SK-N-MC (cell line): ENCODE data around the gene MCC.
"Not testable (repeated sequence)": the region's sequence is repeated elsewhere in the genome, so short reads cannot be mapped to it uniquely, and the experiment has no call there.

Experiments
- DNase-seq: peaks from one replicate; pipeline ENCODE4 v3.0.0-alpha.2; 2011; ENCODE audit warnings: low read depth, low spot score
- H3K27ac ChIP-seq: fragments of 200-600 bp; sonication (generic); 2 replicates; pipeline ENCODE4 v1.5.1; 2016; ENCODE audit warnings: mixed run types
- H3K36me3 ChIP-seq: fragments of 200-600 bp; sonication (generic); 2 replicates; pipeline ENCODE4 v1.6.1; 2017; ENCODE audit warnings: antibody characterized with exemption, low read length, mixed read lengths; ENCODE audit not compliant: insufficient read depth
- H3K4me3 ChIP-seq: fragments of 200-600 bp; sonication (generic); 2 replicates; pipeline ENCODE4 v1.5.1; 2016
- H3K9ac ChIP-seq: fragments of 200-600 bp; sonication (generic); 2 replicates; pipeline ENCODE4 v1.8.0; 2017; ENCODE audit warnings: mixed run types, mixed read lengths; ENCODE audit not compliant: insufficient read length
- H3K9me3 ChIP-seq: fragments of 200-600 bp; sonication (generic); 2 replicates; pipeline ENCODE4 v1.6.1; 2017; ENCODE audit warnings: low read depth, mild to moderate bottlenecking, antibody characterized with exemption, low read length, moderate library complexity, mixed read lengths
- EZH2 ChIP-seq: fragments of 200-600 bp; sonication (generic); IDR thresholded peaks from one replicate; pipeline ENCODE4 v1.6.1; 2017; ENCODE audit warnings: antibody characterized with exemption
- FOXP2 ChIP-seq: optimal IDR thresholded peaks from 2 replicates; pipeline ENCODE3; 2011; ENCODE audit warnings: mild to moderate bottlenecking, moderate library complexity; ENCODE audit not compliant: insufficient read depth; ENCODE audit errors: extremely low read length, control extremely low read depth
- POLR2AphosphoS5 ChIP-seq: IDR thresholded peaks from 2 replicates; pipeline ENCODE4 v1.6.1; 2012; ENCODE audit warnings: mild to moderate bottlenecking, low read depth, low read length, borderline replicate concordance

The MCC gene

DNA sequence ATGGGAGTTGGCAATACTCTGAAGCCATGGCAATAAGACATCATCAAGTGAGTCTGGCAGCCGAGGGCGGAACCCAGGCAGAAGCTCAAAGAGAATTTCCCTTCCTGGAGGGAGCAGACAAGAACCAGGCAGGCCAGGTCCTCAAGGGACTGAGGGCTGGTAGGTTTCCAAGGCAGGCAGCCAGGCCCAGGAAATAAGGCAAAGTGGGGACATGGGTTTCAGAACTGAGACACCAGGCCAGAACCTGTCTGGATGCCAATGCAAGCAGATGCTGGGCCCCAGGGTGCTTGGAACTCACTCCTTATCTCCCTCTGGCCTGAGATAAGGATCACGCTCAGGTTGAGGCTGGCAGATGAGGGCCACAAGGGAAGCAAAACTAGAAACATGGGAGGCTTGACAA is 62.3 kb downstream of the MCC start:
- DNase-seq = no peak
- Histone ChIP-seq H3K9ac (no peak overlapping the region), H3K9me3 (no peaks in the 10 kb centered on the region), H3K27ac (no peak overlapping the region), H3K36me3 (no peaks in the 10 kb centered on the region), H3K4me3 (no peak overlapping the region)
- TF ChIP-seq EZH2 (no peak), FOXP2 (no peak), POLR2AphosphoS5 (no peak)

- H3K4me3 ChIP-seq = no peak overlapping the region
- DNase-seq = no peak
- no peak overlapping the region for H3K27ac ChIP-seq
- H3K36me3 ChIP-seq = no peaks in the 10 kb centered on the region
- H3K9me3 ChIP-seq = no peaks in the 10 kb centered on the region
- no peak for TF ChIP-seq FOXP2
- no peak for TF ChIP-seq POLR2AphosphoS5
- TF ChIP-seq EZH2 = no peak
- no peak overlapping the region for H3K9ac ChIP-seq
Observed at GRCh38 chr5:113421693-113422092, 66.6 kb downstream of the MCC start.

DNA sequence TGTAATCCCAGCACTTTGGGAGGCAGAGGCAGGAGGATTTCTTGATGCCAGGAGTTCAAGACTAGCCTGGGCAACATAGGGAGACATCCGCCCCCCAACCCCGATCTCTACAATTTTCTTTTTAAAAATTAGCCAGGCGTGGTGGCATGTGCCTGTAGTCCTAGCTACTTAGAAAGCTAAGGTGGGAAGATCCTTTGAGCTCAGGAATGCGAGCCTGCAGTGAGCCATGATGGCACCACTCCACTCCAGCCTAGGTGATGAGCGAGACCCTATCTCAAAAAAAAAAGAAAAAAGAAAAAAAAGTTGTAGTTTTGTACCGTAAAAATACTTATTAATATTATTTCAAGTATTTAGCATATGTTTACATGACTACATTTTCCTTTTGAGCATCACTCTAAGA is 82.7 kb downstream of the MCC start:
- no peak overlapping the region for H3K27ac ChIP-seq
- H3K36me3 ChIP-seq = no peaks in the 10 kb centered on the region
- no peaks in the 10 kb centered on the region for H3K9me3 ChIP-seq
- TF ChIP-seq EZH2 (no peak), FOXP2 (no peak), POLR2AphosphoS5 (no peak)
- no peak overlapping the region for H3K4me3 ChIP-seq
- no peak for DNase-seq
- H3K9ac ChIP-seq = no peak overlapping the region

DNA sequence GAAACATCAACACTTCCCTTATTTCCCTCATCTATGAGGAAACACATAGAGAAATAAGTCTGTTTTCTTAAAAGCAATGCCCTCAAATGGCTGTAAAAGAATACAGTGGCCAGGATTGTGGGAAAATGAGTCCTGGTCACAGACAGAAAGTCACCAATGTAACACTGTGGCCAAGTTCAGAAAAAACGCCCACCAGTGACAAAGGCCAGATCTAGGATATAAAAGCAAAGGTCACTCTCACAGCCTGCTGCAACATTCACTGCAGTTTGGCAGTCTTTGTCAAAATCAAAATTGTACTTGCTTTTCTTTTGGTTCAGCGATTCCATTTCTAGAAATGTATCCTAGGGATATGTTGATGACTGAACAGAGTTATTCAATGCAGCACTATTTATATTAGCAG is 84.0 kb downstream of the MCC start:
- Histone ChIP-seq H3K27ac (no peak overlapping the region), H3K9ac (no peak overlapping the region), H3K36me3 (no peaks in the 10 kb centered on the region), H3K9me3 (no peaks in the 10 kb centered on the region), H3K4me3 (no peak overlapping the region)
- no peak for TF ChIP-seq FOXP2
- TF ChIP-seq EZH2 = no peak
- TF ChIP-seq POLR2AphosphoS5 = no peak
- DNase-seq = no peak

DNA sequence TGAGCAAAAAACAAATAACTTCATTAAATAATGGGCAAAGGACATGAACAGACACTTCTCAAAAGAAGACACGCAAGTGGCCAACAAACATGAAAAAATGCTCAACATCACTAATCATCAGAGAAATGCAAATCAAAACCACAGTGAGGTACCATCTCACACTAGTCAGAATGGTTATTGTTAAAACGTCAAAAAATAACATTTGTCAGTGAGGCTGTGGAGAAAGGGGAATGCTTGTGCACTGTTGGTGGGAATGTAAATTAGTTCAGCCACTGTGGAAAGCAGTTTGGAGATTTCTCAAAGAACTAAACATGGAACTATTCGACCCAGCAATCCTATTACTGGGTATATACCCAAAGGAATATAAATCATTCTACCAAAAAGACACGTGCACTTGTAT is 90.3 kb downstream of the MCC start:
- H3K27ac ChIP-seq, H3K4me3 ChIP-seq, H3K9me3 ChIP-seq, DNase-seq, H3K9ac ChIP-seq, H3K36me3 ChIP-seq: not testable (repeated sequence)

DNA sequence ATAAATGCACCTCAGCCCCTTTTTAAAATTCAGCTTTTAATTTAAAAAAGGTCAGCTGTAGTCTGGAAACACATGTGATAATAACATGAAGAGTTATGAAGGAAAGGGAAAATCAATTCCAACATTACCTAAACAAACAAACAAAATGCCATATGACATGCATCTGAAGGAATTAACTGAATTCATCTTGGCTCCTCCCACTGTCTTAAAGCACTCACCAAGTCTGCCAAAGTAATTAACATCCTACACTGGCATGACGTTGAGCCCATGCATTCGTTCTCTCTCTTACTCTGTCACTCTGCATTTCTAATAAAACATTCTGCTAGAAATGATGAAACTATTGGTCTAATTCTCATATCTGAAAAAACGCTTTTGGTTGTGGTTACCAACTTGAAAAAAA is 91.2 kb downstream of the MCC start:
- no peaks in the 10 kb centered on the region for H3K36me3 ChIP-seq
- no peak for DNase-seq
- no peaks in the 10 kb centered on the region for H3K9me3 ChIP-seq
- no peak overlapping the region for H3K9ac ChIP-seq
- no peak for TF ChIP-seq FOXP2
- TF ChIP-seq EZH2 = no peak
- TF ChIP-seq POLR2AphosphoS5 = no peak
- no peak overlapping the region for H3K27ac ChIP-seq
- H3K4me3 ChIP-seq = no peak overlapping the region

GRCh38 chr5:113394658-113395057 is 93.6 kb downstream of the MCC start:
- Histone ChIP-seq H3K9ac (no peak overlapping the region), H3K36me3 (no peaks in the 10 kb centered on the region), H3K9me3 (no peaks in the 10 kb centered on the region), H3K27ac (no peak overlapping the region), H3K4me3 (no peak overlapping the region)
- TF ChIP-seq EZH2 (no peak), POLR2AphosphoS5 (no peak), FOXP2 (no peak)
- no peak for DNase-seq

DNA sequence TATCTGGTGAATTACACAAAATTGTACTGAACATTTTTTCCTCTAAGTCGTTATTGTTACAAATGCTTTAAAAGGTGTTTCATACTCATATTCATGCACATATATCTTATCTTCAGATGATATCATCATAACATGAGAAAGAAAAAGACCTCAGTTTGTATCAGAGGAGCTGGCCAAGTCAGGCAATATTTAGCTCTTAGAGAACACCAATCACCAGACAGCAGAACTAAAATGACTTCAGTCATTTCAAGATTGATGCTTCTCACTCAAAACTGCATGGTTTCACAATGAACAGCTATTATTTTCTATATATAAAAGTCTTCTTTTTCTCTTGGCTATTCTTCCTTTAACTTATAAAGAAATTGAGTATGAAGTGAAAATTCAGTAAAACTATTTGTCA is 98.0 kb downstream of the MCC start:
- H3K9ac ChIP-seq = no peak overlapping the region

DNA sequence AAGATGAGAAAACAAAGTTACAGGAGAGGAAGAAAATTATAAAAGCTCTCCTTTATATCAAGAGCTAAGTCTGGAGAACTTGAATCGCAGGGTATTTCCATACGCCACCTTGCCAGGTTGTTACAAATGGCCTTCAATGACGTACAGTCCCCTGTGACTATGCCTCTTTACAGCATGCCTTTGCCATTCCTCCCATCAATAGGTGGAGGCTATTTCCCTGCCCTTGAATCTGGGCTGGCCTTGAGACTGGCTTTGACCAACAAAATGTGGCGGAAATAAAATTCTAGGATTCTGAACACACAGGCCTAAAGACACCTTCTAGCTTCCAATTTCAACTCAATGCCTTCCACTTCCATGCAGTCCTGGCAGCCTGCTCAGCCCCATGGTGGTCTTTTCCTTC is 99.1 kb downstream of the MCC start:
- TF ChIP-seq POLR2AphosphoS5 (no peak), EZH2 (no peak), FOXP2 (no peak)
- DNase-seq = no peak
- H3K9ac ChIP-seq = no peak overlapping the region
- H3K27ac ChIP-seq = no peak overlapping the region
- H3K4me3 ChIP-seq = no peak overlapping the region
- no peaks in the 10 kb centered on the region for H3K36me3 ChIP-seq
- no peaks in the 10 kb centered on the region for H3K9me3 ChIP-seq

More for the DNA sequence above, 98.0 kb downstream of the MCC start:
- no peak overlapping the region for H3K4me3 ChIP-seq
- H3K9me3 ChIP-seq = no peaks in the 10 kb centered on the region
- H3K27ac ChIP-seq = no peak overlapping the region
- no peak for DNase-seq
- H3K36me3 ChIP-seq = no peaks in the 10 kb centered on the region
- TF ChIP-seq POLR2AphosphoS5 (no peak), FOXP2 (no peak), EZH2 (no peak)
